H9 (cell line): ENCODE measurements around the gene S100B. TPM values are rescaled to one million over a fixed set of nuclear protein-coding genes. Genes with fewer than 3 reads are reported as not detected.

Experiments
- DNase-seq: peaks from one replicate; pipeline ENCODE4 v3.0.0-alpha.2; 2017
- H2AFZ ChIP-seq: one replicate; pipeline ENCODE4 v1.6.1; 2013; ENCODE audit warnings: mild to moderate bottlenecking, low read length, control low read depth, moderate library complexity
- H2AK5ac ChIP-seq: 2 replicates; pipeline ENCODE4 v1.6.1; 2013; ENCODE audit warnings: low read length, control low read depth, mixed read lengths; ENCODE audit not compliant: insufficient read length
- H2BK120ac ChIP-seq: one replicate; pipeline ENCODE4 v1.6.1; 2013; ENCODE audit warnings: low read depth, mild to moderate bottlenecking, low read length, control low read depth, inconsistent platforms; ENCODE audit not compliant: poor library complexity, severe bottlenecking
- H2BK12ac ChIP-seq: 2 replicates; pipeline ENCODE4 v1.6.1; 2013; ENCODE audit warnings: low read length, control low read depth, mixed read lengths, low read depth; ENCODE audit not compliant: insufficient read length
- H2BK15ac ChIP-seq: 2 replicates; pipeline ENCODE4 v1.6.1; 2013; ENCODE audit warnings: low read depth, low read length, control low read depth
- H2BK20ac ChIP-seq: one replicate; pipeline ENCODE4 v1.6.1; 2013; ENCODE audit warnings: low read depth, mild to moderate bottlenecking, low read length, control low read depth, inconsistent platforms; ENCODE audit not compliant: poor library complexity, severe bottlenecking
- H2BK5ac ChIP-seq: 2 replicates; pipeline ENCODE4 v1.6.1; 2013; ENCODE audit warnings: low read length, control low read depth, mixed read lengths; ENCODE audit not compliant: insufficient read length
- H3K14ac ChIP-seq: 2 replicates; pipeline ENCODE4 v1.6.1; 2013; ENCODE audit warnings: low read length, control low read depth; ENCODE audit not compliant: insufficient read depth
- H3K18ac ChIP-seq: 2 replicates; pipeline ENCODE4 v1.6.1; 2013; ENCODE audit warnings: low read depth, mild to moderate bottlenecking, mixed read lengths, low read length, control low read depth; ENCODE audit not compliant: insufficient read length
- H3K23ac ChIP-seq: 2 replicates; pipeline ENCODE4 v1.6.1; 2013; ENCODE audit warnings: low read length, control low read depth, mixed read lengths, low read depth; ENCODE audit not compliant: insufficient read length
- H3K23me2 ChIP-seq: 2 replicates; pipeline ENCODE4 v1.6.1; 2013; ENCODE audit warnings: low read depth, mild to moderate bottlenecking, mixed read lengths, low read length, control low read depth; ENCODE audit not compliant: insufficient read length, poor library complexity, severe bottlenecking
- H3K27ac ChIP-seq: 2 replicates; pipeline ENCODE4 v1.5.1; 2013; ENCODE audit warnings: low read length, control low read depth, mixed read lengths, low read depth; ENCODE audit not compliant: insufficient read length
- H3K27me3 ChIP-seq: 2 replicates; pipeline ENCODE4 v1.6.1; 2013; ENCODE audit warnings: low read length, control low read depth, inconsistent platforms; ENCODE audit not compliant: insufficient read depth
- H3K4ac ChIP-seq: 2 replicates; pipeline ENCODE4 v1.6.1; 2013; ENCODE audit warnings: low read depth, mild to moderate bottlenecking, control low read depth, inconsistent platforms, low read length, moderate library complexity
- H3K4me1 ChIP-seq: 2 replicates; pipeline ENCODE4 v1.6.1; 2013; ENCODE audit warnings: low read length, control low read depth, inconsistent platforms; ENCODE audit not compliant: insufficient read depth
- H3K4me2 ChIP-seq: 2 replicates; pipeline ENCODE4 v1.6.1; 2013; ENCODE audit warnings: low read length, control low read depth, mixed read lengths; ENCODE audit not compliant: insufficient read length, insufficient read depth
- H3K56ac ChIP-seq: 2 replicates; pipeline ENCODE4 v1.6.1; 2013; ENCODE audit warnings: low read depth, mild to moderate bottlenecking, mixed read lengths, low read length, control low read depth; ENCODE audit not compliant: insufficient read length
- H3K79me1 ChIP-seq: 2 replicates; pipeline ENCODE4 v1.6.1; 2013; ENCODE audit warnings: low read depth, mild to moderate bottlenecking, moderate library complexity, low read length, control low read depth, inconsistent platforms; ENCODE audit not compliant: insufficient read depth, poor library complexity, severe bottlenecking
- H3K79me2 ChIP-seq: 2 replicates; pipeline ENCODE4 v1.6.1; 2013; ENCODE audit warnings: low read length, control low read depth, inconsistent platforms; ENCODE audit not compliant: insufficient read depth
- H3K9ac ChIP-seq: 2 replicates; pipeline ENCODE4 v1.6.1; 2013; ENCODE audit warnings: low read length, control low read depth, mixed read lengths; ENCODE audit not compliant: insufficient read length; ENCODE audit errors: extremely low read depth
- H3K9me3 ChIP-seq: one replicate; pipeline ENCODE4 v1.6.1; 2013; ENCODE audit warnings: low read depth, low read length, inconsistent platforms; ENCODE audit not compliant: control insufficient read depth
- H3T11ph ChIP-seq: one replicate; pipeline ENCODE4 v1.6.1; 2013; ENCODE audit warnings: mild to moderate bottlenecking, low read length, control low read depth, inconsistent platforms
- H4K20me1 ChIP-seq: one replicate; pipeline ENCODE4 v1.6.1; 2013; ENCODE audit not compliant: control insufficient read depth, insufficient read length, insufficient read depth
- H4K5ac ChIP-seq: 2 replicates; pipeline ENCODE4 v1.6.1; 2013; ENCODE audit warnings: low read depth, mild to moderate bottlenecking, mixed read lengths, low read length, control low read depth; ENCODE audit not compliant: insufficient read length
- H4K8ac ChIP-seq: replicated peaks from 2 replicates; pipeline ENCODE4 v1.6.1; 2013; ENCODE audit warnings: low read length, control low read depth, mixed read lengths, low read depth; ENCODE audit not compliant: insufficient read length
- H4K91ac ChIP-seq: 2 replicates; pipeline ENCODE4 v1.6.1; 2013; ENCODE audit warnings: low read depth, mild to moderate bottlenecking, moderate library complexity, mixed read lengths, low read length, control low read depth; ENCODE audit not compliant: insufficient read length
- H3K27ac Mint-ChIP-seq, 3 experiments: 2 replicates in 2 of 3; 3 replicates in 1 of 3; pipeline ENCODE4 v1.8.0; 2020 to 2021; ENCODE audit warnings: mixed read lengths in 3 of 3, mild to moderate bottlenecking in 1 of 3, moderate library complexity in 1 of 3
- H3K27me3 Mint-ChIP-seq: 2 replicates; pipeline ENCODE4 v1.8.0; 2021; ENCODE audit warnings: low read depth, mild to moderate bottlenecking, moderate library complexity, mixed read lengths
- H3K36me3 Mint-ChIP-seq, 3 experiments: 2 replicates in 2 of 3; 3 replicates in 1 of 3; pipeline ENCODE4 v1.8.0; 2020 to 2021; ENCODE audit warnings: low read depth in 3 of 3, mixed read lengths in 3 of 3; ENCODE audit not compliant: insufficient read depth in 1 of 3
- H3K4me1 Mint-ChIP-seq, 2 experiments: 2 replicates each; pipeline ENCODE4 v1.8.0; 2020; ENCODE audit warnings: mixed read lengths in 2 of 2
- H3K4me3 Mint-ChIP-seq, 2 experiments: 2 replicates in 1 of 2; 3 replicates in 1 of 2; pipeline ENCODE4 v1.8.0; 2020 to 2021; ENCODE audit warnings: mild to moderate bottlenecking in 2 of 2, mixed read lengths in 2 of 2, moderate library complexity in 1 of 2
- H3K9me3 Mint-ChIP-seq, 2 experiments: 2 replicates in 1 of 2; 3 replicates in 1 of 2; pipeline ENCODE4 v1.8.0; 2020; ENCODE audit warnings: mild to moderate bottlenecking in 2 of 2, mixed read lengths in 2 of 2, moderate library complexity in 1 of 2
- CTCF ChIP-seq: fragments of 200-600 bp; sonication (generic); conservative IDR thresholded peaks from 3 replicates; pipeline ENCODE4 v1.8.0; 2021; ENCODE audit warnings: antibody characterized with exemption, mild to moderate bottlenecking
- WGBS: extraction: QIAGEN DNeasy Blood & Tissue Kit; methylation state at CpG from one replicate; pipeline ENCODE4 v1.1.7; 2013; ENCODE audit warnings: missing lambda C conversion rate, low lambda C conversion rate, mixed read lengths; ENCODE audit not compliant: insufficient read length; ENCODE audit errors: extremely low coverage; 5-methylcytosine and 5-hydroxymethylcytosine counted together
- total RNA-seq: library from RNA; stranded (reverse); gene quantifications from 2 replicates; pipeline ENCODE4 v1.2.1, GENCODE V29; 2021

S100B gene
- total RNA-seq, 1 experiment from 2014 or later: 0.26 TPM

- H3K14ac ChIP-seq: no peak overlapping the region
- no peak overlapping the region for H4K8ac ChIP-seq
- no peak overlapping the region for H3K27ac Mint-ChIP-seq
- no peaks in the 10 kb centered on the region for H3K79me2 ChIP-seq
- H3K36me3 Mint-ChIP-seq: no peaks in the 10 kb centered on the region; a peak in 1 of 7 replicates
- H3K18ac ChIP-seq: no peak overlapping the region
- H3K9me3 ChIP-seq: no peaks in the 10 kb centered on the region
- H4K91ac ChIP-seq: no peak overlapping the region
- H4K20me1 ChIP-seq: no peaks in the 10 kb centered on the region
- H3K4ac ChIP-seq: no peak overlapping the region
- peaks cover 19 to 23% of the 10 kb centered on the region in 2 experiments for H3K4me1 Mint-ChIP-seq
- no peak for TF ChIP-seq CTCF
- H3K9ac ChIP-seq: no peak overlapping the region
- no peak overlapping the region for H2BK15ac ChIP-seq
- no peak overlapping the region for H3T11ph ChIP-seq
- H3K27me3 Mint-ChIP-seq: peaks cover 9% of the 10 kb centered on the region
- no peak overlapping the region for H2BK12ac ChIP-seq
- no peak overlapping the region for H2BK5ac ChIP-seq
- no peaks in the 10 kb centered on the region for H3K9me3 Mint-ChIP-seq
- no peak overlapping the region for H3K4me3 Mint-ChIP-seq
- DNase-seq: no peak
- H3K4me2 ChIP-seq: no peak overlapping the region
- H2AFZ ChIP-seq: no peak overlapping the region
- no peak overlapping the region for H3K27ac ChIP-seq
- H2BK120ac ChIP-seq: no peak overlapping the region
- H3K23me2 ChIP-seq: no peaks in the 10 kb centered on the region
- no peak overlapping the region for H3K23ac ChIP-seq
- no CpG with 5 or more reads among the region's 2 CpGs for WGBS
- no peak overlapping the region for H2BK20ac ChIP-seq
- no peak overlapping the region for H4K5ac ChIP-seq
- H3K4me1 ChIP-seq: no peaks in the 10 kb centered on the region
- H3K79me1 ChIP-seq: no peaks in the 10 kb centered on the region
- no peak overlapping the region for H2AK5ac ChIP-seq
- H3K27me3 ChIP-seq: no peaks in the 10 kb centered on the region
- no peak overlapping the region for H3K56ac ChIP-seq
Measured at GRCh38 chr21:46619846-46620245, 15.0 kb upstream of the S100B start.
